HG02840 (cell line): ENCODE measurements around the gene GH1.
"Not testable (repeated sequence)": the region's sequence is repeated elsewhere in the genome, so short reads cannot be mapped to it uniquely, and the experiment has no call there.

Experiments used
- ATAC-seq: cut with Tn5 transposase; IDR thresholded peaks from one replicate; pipeline ENCODE4 v1.9.1; 2021; ENCODE audit warnings: mild to moderate bottlenecking, moderate library complexity, moderate number of reproducible peaks; ENCODE audit not compliant: unreplicated experiment, low FRiP score

GH1 gene

GRCh38 chr17:63901971-63902370 is 16.7 kb downstream of the GH1 start:
- not testable (repeated sequence) for ATAC-seq

DNA sequence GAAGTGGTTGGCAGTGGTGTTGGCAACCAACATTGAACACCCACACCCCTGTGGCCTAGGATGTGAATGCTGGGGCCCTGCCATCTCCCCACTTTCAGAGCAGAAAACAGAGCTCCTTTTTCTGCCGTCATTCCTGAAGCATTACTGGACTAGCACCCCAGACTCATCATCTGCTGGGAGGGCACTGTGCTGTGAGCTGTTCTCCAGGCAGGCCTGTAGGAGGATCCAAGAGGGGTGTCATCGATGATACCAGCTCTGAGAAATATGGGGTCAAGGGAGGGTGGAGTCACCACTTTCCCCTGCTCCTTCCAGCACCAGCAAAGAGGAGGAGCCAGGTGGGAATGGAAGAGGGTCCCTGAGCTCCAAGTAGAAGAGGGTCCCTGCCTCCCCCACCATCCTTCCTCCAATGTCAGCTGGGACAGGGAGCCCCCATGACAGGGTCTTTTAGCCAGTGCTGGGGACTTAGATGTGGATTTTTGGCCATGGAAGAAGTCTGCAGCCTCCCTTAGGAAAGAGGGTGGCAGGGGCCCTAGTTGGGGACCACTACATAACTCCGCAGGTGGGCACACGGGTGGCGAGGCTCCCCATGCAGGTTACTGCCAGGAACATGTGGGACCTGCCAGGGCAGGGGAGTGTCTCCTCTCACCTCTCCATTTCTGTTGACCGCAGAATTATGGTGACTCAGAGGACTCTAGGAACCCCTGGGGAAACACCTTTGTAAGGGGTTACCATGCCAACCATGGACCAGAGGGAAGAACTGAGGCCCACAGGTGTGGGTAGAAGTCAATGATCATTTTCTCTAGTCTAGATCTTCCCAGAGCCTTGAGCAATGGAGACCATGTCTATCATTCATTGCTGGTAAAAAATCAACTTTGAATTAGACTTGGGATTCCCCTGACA is 19.5 kb downstream of the GH1 start:
- ATAC-seq = not testable (repeated sequence)

GRCh38 chr17:63896524-63897354 is 21.9 kb downstream of the GH1 start, which contains the start of gene CSH1:
Gene CSH1, minus strand, starts transcription at chr17:63896574. Its CDS starts 63 bp downstream, at chr17:63896511.
- ATAC-seq = not testable (repeated sequence)

GRCh38 chr17:63894821-63895220 is 23.8 kb downstream of the GH1 start:
- not testable (repeated sequence) for ATAC-seq

GRCh38 chr17:63894021-63894420 is 24.6 kb downstream of the GH1 start:
- ATAC-seq = not testable (repeated sequence)

DNA sequence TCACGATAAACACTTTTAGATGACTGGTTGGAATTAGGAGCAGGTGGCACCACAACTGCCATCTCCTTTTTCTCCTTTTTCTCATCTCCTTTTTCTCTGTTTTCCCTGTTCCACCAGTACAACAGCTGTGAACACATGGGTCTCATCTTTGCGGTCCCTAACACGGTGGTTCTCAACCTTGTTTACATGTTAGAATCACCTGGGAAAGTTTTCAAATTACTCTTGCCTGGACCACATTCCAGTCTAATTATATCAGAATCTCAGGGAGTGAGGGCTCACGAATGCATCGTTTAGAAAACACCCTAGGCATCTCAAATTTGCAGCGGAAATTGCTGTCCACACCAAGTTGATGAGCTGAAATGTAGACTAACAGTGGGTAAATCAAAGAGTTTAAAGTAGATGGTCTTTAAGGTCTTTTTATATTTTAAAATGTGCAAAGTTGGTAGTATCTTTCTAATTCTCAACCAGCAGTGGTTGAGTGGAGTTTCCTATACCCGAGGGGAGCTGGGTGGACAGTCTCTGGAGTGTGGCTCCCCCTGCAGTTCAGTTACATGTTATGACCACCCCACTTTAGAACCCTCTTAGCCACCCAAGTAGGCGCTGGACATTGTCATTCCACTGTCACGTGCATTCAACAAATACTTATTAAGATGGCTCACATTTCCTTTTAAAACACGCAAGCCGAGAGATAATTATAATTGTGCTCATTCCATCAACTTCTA is 26.2 kb downstream of the GH1 start:
- ATAC-seq = not testable (repeated sequence)

DNA sequence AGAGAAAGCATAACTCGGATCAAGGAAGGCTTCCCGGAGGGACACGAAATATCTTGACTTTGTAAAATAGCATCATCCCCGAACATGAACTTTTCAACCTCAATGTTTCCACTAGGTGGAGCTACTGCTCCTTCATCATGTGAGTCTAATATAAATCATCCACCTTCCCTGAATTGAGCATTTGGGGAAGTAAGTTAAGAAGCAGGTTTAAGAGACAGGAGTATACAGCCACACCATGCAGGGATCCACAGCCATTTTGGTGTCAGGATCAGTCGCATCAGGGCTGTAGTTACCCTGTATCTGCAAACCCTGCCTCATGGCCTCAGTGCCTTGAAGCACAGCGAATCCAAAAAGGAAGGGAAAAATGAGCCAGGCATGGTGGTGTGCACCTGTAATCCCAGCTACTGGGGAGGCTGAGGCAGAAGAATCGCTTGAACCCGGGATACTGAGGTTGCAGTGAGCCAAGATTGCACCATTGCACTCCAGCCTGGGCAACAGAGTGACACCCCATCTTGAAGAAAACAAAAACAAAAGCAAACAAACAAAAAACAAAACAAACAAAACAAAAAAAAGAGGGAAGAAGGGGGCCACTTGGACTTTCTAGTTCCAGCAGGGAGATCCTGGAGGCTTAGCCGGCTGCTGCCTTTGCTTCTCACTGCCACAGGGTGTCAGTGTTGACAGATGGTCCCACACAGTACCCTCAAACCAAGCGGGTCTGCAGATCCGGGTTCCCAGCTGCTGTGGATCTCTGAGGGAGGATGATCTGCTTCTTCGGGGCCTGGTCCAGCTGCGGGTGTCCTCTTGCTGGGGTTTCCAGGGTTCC is 29.4 kb downstream of the GH1 start:
- ATAC-seq = not testable (repeated sequence)

DNA sequence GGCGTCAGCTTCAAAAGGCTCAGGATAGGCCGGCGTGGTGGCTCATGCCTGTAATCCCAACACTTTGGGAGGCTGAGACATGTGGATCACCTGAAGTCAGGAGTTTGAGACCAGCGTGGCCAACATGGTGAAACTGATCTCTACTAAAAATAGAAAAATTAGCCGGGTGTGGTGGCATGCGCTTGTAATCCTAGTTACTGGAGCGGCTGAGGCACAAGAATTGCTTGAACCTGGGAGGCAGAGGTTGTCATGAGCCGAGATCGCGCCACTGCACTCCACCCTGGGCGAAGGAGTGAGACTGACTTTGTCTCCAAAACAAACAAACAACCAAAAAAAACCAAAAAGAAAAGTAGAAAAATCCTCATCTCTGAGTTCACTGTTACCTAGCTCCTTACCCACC is 33.5 kb downstream of the GH1 start:
- ATAC-seq = not testable (repeated sequence)

GRCh38 chr17:63882626-63883126 is 36.0 kb downstream of the GH1 start:
- not testable (repeated sequence) for ATAC-seq

DNA sequence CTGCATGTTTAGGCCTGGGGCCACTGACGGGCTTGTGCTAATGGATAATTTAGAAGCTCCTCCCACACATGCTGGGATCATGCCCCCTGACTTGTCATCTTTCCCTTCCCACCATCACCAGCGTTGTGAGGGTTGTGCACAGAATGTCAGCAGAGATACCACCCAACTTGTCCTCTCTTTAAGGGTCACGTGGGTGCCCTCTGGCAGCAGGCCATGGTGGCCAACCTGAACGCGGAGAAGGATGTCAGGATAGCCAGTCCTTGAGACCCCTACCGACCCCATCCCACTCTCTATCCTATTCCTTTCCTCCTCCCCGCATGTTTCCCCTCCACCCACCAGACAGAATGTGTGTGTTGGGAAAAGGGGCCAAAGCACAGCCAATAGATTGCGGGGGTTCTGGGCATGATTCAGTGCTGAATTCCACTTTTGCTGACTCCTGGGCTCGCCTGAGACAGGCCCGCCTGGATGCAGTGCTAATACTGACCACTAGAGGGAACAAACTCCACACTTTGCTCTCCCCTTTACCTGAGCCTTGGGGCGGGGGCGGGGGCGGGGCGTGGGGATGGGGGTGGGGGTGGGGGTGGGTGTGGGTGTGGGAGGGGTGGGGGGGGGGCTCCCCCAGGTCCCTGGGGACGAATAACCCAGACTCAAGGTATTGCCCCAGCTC is 36.6 kb downstream of the GH1 start, which contains the start of gene GH2:
TSS of gene GH2 (minus strand) at position 10 of the 667 bp plus-strand sequence. CDS start 143 bp downstream, outside the sequence.
- ATAC-seq = no peak

- not testable (repeated sequence) for ATAC-seq
Measured at GRCh38 chr17:63881337-63881736, 37.3 kb downstream of the GH1 start.

DNA sequence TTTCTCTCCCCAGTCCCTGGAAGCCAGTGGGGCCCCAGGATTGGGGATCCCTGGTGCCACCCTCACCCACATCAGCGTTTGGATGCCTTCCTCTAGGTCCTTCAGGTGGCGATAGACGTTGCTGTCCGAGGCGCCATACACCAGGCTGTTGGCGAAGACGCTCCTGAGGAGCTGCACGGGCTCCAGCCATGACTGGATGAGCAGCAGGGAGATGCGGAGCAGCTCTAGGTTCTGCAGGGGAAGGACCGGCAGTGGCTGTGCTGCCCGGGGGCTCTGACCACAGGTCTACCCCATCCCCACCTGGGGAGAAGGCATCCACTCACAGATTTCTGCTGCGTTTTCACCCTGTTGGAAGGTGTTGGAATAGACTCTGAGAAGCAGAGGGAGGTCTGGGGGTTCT is 37.9 kb downstream of the GH1 start:
- no peak for ATAC-seq

GRCh38 chr17:63878413-63878812 is 40.2 kb downstream of the GH1 start:
- not testable (repeated sequence) for ATAC-seq

DNA sequence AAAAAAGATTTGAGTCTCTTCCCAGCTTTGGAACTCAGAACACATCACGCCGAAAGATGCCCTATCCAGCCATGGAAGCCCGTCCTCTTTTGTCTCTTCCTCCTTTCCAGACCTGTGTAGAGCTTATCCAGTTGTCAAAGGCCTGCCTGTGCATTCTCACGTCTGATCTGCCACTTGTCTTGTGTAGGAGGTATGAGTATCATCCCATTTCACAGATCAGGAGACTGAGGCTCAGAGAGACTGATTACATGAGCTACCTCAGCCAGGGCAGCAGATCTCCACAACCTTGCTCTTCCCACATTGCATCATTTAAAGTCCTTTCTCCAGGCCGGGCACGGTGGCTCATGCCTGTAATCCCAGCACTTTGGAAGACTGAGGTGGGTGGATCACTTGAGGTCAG is 43.9 kb downstream of the GH1 start:
- not testable (repeated sequence) for ATAC-seq

GRCh38 chr17:63874061-63874626 is 44.5 kb downstream of the GH1 start:
- ATAC-seq = not testable (repeated sequence)

GRCh38 chr17:63873577-63873976 is 45.1 kb downstream of the GH1 start, which contains the start of gene CSH2:
Gene CSH2, minus strand, starts transcription at chr17:63873677. Its CDS starts 63 bp downstream, at chr17:63873614.
- not testable (repeated sequence) for ATAC-seq

- ATAC-seq = not testable (repeated sequence)
Measured at GRCh38 chr17:63871646-63872365, 46.8 kb downstream of the GH1 start.

DNA sequence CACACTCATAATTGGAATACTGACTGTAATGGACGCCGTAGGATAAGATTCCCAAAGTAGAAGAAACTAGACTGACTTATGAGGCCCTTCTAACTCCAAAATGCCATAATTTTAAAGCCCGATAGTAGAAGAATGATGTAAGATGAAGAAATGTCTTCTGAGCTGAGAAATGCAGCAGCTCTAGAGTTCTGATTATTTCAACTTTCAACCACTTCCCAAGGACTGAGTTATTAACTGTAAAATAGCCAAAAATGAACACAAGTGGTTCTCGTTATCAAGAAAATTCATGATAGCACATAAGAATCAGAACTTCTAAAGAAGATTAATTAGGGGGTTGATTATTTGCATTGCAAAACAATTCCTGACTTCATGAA is 48.4 kb downstream of the GH1 start:
- ATAC-seq = not testable (repeated sequence)
